Lung (tissue), 12 donors: ENCODE data around the gene CRYGD. TPM values are rescaled to one million over a fixed set of nuclear protein-coding genes. Genes with fewer than 3 reads are reported as not detected.
"Not testable (repeated sequence)": the region's sequence is repeated elsewhere in the genome, so short reads cannot be mapped to it uniquely, and the experiment has no call there.

ENCODE experiments used
- ATAC-seq: fragments of 200-7000 bp; cut with Tn5 transposase; one replicate; pipeline ENCODE4 v1.9.1; 2020; ENCODE audit warnings: moderate number of reproducible peaks; ENCODE audit not compliant: insufficient read depth, low FRiP score
- DNase-seq, 3 donors: peaks; one replicate each; pipeline ENCODE4 v3.0.0-alpha.2; 2013 to 2017
- H3K27ac ChIP-seq, 2 donors: one replicate each; pipeline ENCODE4 v1.5.1; 2013; ENCODE audit warnings: mild to moderate bottlenecking in 2 of 2, moderate library complexity in 2 of 2, control low read depth in 1 of 2, inconsistent platforms in 1 of 2, low read depth in 1 of 2, low read length in 1 of 2
- H3K27me3 ChIP-seq, 3 donors: one replicate each; pipeline ENCODE4 v1.5.1; 2013; ENCODE audit warnings: low read length in 2 of 3; ENCODE audit not compliant: control insufficient read depth in 3 of 3, insufficient read depth in 3 of 3
- H3K36me3 ChIP-seq, 4 donors: one replicate each; pipeline ENCODE4 v1.5.1; 2013; ENCODE audit warnings: low read length in 4 of 4, mild to moderate bottlenecking in 1 of 4, moderate library complexity in 1 of 4; ENCODE audit not compliant: control insufficient read depth in 4 of 4, insufficient read depth in 4 of 4
- H3K4me1 ChIP-seq, 5 donors: one replicate each; pipeline ENCODE4 v1.5.1; 2013; ENCODE audit warnings: low read length in 5 of 5, mild to moderate bottlenecking in 2 of 5, moderate library complexity in 1 of 5; ENCODE audit not compliant: control insufficient read depth in 5 of 5, insufficient read depth in 5 of 5
- H3K4me3 ChIP-seq: one replicate; pipeline ENCODE4 v1.5.1; 2013; ENCODE audit warnings: mild to moderate bottlenecking, control low read depth, moderate library complexity
- H3K9ac ChIP-seq, 2 donors: one replicate each; pipeline ENCODE4 v1.5.1; 2013; ENCODE audit warnings: low read length in 2 of 2, control low read depth in 1 of 2; ENCODE audit not compliant: insufficient read depth in 1 of 2
- H3K9me3 ChIP-seq, 4 donors: one replicate each; pipeline ENCODE4 v1.5.1; 2013; ENCODE audit warnings: low read length in 3 of 4, mild to moderate bottlenecking in 1 of 4, moderate library complexity in 1 of 4; ENCODE audit not compliant: control insufficient read depth in 4 of 4, insufficient read depth in 3 of 4
- CTCF ChIP-seq: IDR thresholded peaks from 2 replicates; pipeline ENCODE4 v1.5.1; 2012; ENCODE audit warnings: mild to moderate bottlenecking; ENCODE audit errors: control extremely low read depth, extremely low read depth
- WGBS, 2 donors: extraction: QIAGEN DNeasy Blood & Tissue Kit; methylation state at CpG; one replicate each; pipeline ENCODE4 v1.1.7; 2013; 5-methylcytosine and 5-hydroxymethylcytosine counted together
- polyA plus RNA-seq, 2 donors: library from polyadenylated mRNA; stranded (reverse); fragments of 200-250 nt; gene quantifications; one replicate each; pipeline ENCODE4 v1.2.1, GENCODE V29; 2013
- total RNA-seq, 2 donors: library from RNA; depleted of rRNA in 1 of 2; stranded (reverse); fragments of >200 nt in 1 of 2; gene quantifications; one replicate each; pipeline ENCODE4 v1.2.1, GENCODE V29; 2014 to 2021
- donor health status: control.
- donor health status: control.
- donor health status: Bipolar disorder and iron deficiency.
- donor health status: healthy.
- donor health status: DM: yes; HTN: yes; CAD: no.

Gene CRYGD
- total and polyA plus RNA-seq, 4 donors, result not detected

DNA sequence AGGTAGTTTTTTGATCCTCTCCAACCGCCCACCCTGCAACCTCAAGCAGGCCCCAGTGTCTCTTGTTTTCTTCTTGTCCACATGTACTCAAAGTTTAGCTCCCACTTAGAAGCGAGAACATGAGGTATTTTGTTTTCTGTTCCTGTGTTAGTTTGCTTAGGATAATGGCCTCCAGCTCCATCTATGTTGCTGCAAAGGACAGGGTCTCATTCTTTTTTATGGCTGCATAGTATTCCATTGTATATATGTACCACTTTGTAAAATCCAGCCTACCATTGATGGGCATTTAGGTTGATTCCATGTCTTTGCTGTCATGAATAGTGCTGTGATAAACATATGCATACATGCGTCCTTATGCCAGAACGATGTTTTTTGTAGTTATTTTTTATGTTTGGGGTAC is 2.8 kb upstream of the CRYGD start:
- Histone ChIP-seq H3K4me3 (no peak overlapping the region), H3K36me3 (no peaks in the 10 kb centered on the region), H3K27ac (no peak overlapping the region), H3K4me1 (peaks cover 0 to 5% (median 0%) of the 10 kb centered on the region in 5 donors), H3K27me3 (peaks cover 0 to 11% (median 7%) of the 10 kb centered on the region in 3 donors), H3K9me3 (peaks cover 0 to 2% (median 0%) of the 10 kb centered on the region in 4 donors), H3K9ac (no peak overlapping the region)
- WGBS, 2 donors, result 92 to 94% methylated on average over 4 of the region's 4 CpGs
- no peak for DNase-seq
- TF ChIP-seq CTCF, result no peak
- no peak for ATAC-seq

- Histone ChIP-seq H3K9me3 (peaks cover 0 to 2% (median 0%) of the 10 kb centered on the region in 4 donors), H3K4me1 (peaks cover 0 to 5% (median 0%) of the 10 kb centered on the region in 5 donors), H3K36me3 (no peaks in the 10 kb centered on the region), H3K27ac (no peak overlapping the region), H3K27me3 (peaks cover 0 to 11% (median 7%) of the 10 kb centered on the region in 3 donors), H3K4me3 (no peak overlapping the region), H3K9ac (no peak overlapping the region)
- WGBS, 2 donors, result 82 to 84% methylated on average over 4 of the region's 4 CpGs
- TF ChIP-seq CTCF, result no peak
- ATAC-seq (no peak), DNase-seq (no peak)
Measured at GRCh38 chr2:208125251-208125650, 927 bp upstream of the CRYGD start.

- ATAC-seq, result no peak
- H3K36me3 ChIP-seq, result no peaks in the 10 kb centered on the region
- peaks cover 0 to 11% (median 7%) of the 10 kb centered on the region in 3 donors for H3K27me3 ChIP-seq
- no peak overlapping the region for H3K9ac ChIP-seq
- no peak for TF ChIP-seq CTCF
- 92 to 98% methylated on average over 1 of the region's 1 CpG for WGBS, 2 donors
- peaks cover 0 to 5% (median 0%) of the 10 kb centered on the region in 5 donors for H3K4me1 ChIP-seq
- no peak overlapping the region for H3K27ac ChIP-seq
- no peak for DNase-seq
- no peak overlapping the region for H3K4me3 ChIP-seq
- H3K9me3 ChIP-seq, result peaks cover 0 to 2% (median 0%) of the 10 kb centered on the region in 4 donors
Measured at GRCh38 chr2:208122248-208122647, 2.1 kb downstream of the CRYGD start.

DNA sequence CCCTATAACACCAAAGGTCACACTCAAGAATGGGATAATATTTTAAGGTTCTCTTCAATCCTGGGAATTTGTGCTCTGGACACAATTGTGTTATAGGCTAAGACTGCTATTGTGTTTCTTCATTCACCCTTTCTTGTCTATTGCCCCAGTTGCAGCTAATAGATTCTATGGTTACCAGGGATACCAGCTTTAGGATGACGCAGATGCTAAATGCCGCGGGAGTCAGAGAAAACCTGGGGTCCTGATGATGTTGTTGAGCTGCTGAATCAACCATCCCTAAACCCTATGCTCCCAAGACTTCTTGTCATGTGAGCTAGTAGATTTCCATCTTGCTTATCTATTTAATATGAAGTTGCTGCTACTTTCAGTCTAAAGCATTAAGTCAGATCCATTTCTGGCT is 5.4 kb downstream of the CRYGD start:
- WGBS, 2 donors, result 98% methylated on average over 3 of the region's 3 CpGs
- H3K9me3 ChIP-seq, result peaks cover 0 to under 1% (median 0%) of the 10 kb centered on the region in 4 donors
- ATAC-seq (no peak), DNase-seq (no peak)
- TF ChIP-seq CTCF, result no peak
- peaks cover 0 to 5% (median 4%) of the 10 kb centered on the region in 3 donors for H3K27me3 ChIP-seq
- H3K4me3 ChIP-seq, result no peak overlapping the region
- no peak overlapping the region for H3K9ac ChIP-seq
- H3K27ac ChIP-seq, result no peak overlapping the region
- no peaks in the 10 kb centered on the region for H3K36me3 ChIP-seq
- no peaks in the 10 kb centered on the region for H3K4me1 ChIP-seq

DNA sequence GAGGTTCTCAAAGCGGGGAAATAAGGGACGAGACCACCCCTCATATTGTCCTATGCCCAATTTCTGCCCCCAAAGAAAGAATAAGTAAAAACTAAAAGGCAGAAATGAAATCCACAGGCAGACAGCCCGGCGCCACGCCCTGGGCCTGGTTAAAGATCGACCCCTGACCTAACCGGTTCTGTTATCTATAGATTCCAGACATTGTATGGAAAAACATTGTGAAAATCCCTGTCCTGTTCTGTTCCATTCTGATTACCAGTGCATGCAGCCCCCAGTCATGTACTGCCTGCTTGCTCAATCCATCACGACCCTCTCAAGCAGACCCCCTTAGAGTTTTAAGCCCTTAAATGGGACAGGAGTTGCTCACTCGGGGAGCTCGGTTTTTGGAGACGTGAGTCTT is 6.9 kb downstream of the CRYGD start:
- H3K4me3 ChIP-seq, H3K9ac ChIP-seq, H3K27me3 ChIP-seq, H3K27ac ChIP-seq, ATAC-seq, H3K9me3 ChIP-seq, DNase-seq, H3K36me3 ChIP-seq, H3K4me1 ChIP-seq: not testable (repeated sequence)
- WGBS, 2 donors, result 92 to 93% methylated on average over 11 of the region's 11 CpGs
